ENCODE data around the gene CBLIF.
"Not testable (repeated sequence)": the region's sequence is repeated elsewhere in the genome, so short reads cannot be mapped to it uniquely, and the experiment has no call there.

Gene CBLIF

DNA sequence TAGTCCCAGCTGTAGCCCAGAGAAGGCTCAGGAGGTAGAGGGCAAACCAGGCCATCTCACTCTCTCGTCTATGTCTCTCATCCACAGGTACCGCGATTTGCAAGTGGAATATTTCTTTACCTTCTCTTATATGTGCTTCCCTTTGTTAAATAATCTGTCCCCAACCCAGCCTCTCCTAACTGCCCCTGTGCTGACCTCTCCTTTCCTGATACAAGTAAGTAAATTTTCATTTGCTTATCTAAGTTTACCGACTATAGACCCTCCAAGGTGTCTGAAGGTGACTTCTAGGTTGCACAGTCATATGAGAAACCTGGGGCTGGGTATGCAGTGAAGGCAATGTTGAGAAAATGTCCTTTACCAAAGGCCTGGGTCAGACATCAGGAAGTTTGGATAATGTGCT, at the start of gene CBLIF:
Gene CBLIF, minus strand, starts transcription at position 101 of the 400 bp plus-strand sequence. Its CDS starts 46 bp downstream, at position 55.
- no peak within 1 kb of the TSS for H3K4me3 ChIP-seq (ENCODE audit: control insufficient read depth, low read depth, low read length)
- DNase-seq (ENCODE audit: low read depth): no peak
- TF ChIP-seq, protein P1, sequence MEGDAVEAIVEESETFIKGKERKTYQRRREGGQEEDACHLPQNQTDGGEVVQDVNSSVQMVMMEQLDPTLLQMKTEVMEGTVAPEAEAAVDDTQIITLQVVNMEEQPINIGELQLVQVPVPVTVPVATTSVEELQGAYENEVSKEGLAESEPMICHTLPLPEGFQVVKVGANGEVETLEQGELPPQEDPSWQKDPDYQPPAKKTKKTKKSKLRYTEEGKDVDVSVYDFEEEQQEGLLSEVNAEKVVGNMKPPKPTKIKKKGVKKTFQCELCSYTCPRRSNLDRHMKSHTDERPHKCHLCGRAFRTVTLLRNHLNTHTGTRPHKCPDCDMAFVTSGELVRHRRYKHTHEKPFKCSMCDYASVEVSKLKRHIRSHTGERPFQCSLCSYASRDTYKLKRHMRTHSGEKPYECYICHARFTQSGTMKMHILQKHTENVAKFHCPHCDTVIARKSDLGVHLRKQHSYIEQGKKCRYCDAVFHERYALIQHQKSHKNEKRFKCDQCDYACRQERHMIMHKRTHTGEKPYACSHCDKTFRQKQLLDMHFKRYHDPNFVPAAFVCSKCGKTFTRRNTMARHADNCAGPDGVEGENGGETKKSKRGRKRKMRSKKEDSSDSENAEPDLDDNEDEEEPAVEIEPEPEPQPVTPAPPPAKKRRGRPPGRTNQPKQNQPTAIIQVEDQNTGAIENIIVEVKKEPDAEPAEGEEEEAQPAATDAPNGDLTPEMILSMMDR (conservative IDR thresholded peaks at IDR 0.05; ENCODE audit: control insufficient read depth, insufficient read depth, low read depth, low read length): no peak

DNA sequence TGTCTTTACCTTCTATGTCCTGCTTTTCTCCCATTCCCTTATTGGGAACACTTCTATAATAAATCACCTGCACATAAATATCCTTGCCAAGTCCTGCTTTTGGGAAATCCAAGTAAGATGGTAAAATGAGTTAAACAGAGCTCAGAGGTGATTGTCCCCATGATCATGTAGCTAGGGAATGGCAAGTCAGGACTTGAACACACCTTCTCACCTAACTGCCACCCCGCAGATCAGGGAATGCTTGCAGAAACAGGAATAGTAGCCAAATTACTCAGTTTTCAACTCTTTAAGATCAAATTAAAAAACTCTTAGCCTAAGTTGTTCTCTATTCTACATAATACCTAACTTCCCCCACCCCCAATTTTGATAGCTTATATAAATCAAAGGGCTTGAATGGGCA, 49.3 kb upstream of the CBLIF start:
- H3K4me3 ChIP-seq (ENCODE audit: control insufficient read depth, low read depth, low read length): no peak overlapping the region
- no peak for DNase-seq (ENCODE audit: low read depth)
- TF ChIP-seq, protein P1 (conservative IDR thresholded peaks at IDR 0.05; ENCODE audit: control insufficient read depth, insufficient read depth, low read depth, low read length): no peak

DNA sequence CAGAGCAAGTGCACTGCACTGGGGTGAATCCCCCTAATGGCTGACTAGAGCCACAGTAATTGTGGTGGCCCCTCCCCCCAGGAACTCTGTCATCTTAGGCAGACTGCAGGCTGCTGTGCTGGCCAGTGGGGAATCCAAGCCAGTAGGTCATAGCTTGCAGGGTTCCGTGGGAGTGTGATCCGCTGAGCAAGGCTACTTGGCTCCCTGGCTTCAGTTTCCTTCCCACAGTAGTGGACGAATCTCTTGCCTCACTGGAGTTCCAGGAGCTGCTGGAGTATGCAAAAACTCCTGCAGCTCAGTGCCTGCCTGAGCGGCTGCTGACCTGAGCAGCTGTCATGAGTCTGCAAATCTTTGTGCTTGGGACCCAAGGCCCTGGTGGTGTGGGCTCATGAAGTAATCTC, 46.5 kb upstream of the CBLIF start:
- no peak for DNase-seq (ENCODE audit: low read depth)
- TF ChIP-seq, protein P1 (conservative IDR thresholded peaks at IDR 0.05; ENCODE audit: control insufficient read depth, insufficient read depth, low read depth, low read length): no peak
- no peak overlapping the region for H3K4me3 ChIP-seq (ENCODE audit: control insufficient read depth, low read depth, low read length)

- not testable (repeated sequence) for DNase-seq (ENCODE audit: low read depth); H3K4me3 ChIP-seq (ENCODE audit: control insufficient read depth, low read depth, low read length)
Observed at GRCh38 chr11:59887156-59887555, 41.9 kb upstream of the CBLIF start.

DNA sequence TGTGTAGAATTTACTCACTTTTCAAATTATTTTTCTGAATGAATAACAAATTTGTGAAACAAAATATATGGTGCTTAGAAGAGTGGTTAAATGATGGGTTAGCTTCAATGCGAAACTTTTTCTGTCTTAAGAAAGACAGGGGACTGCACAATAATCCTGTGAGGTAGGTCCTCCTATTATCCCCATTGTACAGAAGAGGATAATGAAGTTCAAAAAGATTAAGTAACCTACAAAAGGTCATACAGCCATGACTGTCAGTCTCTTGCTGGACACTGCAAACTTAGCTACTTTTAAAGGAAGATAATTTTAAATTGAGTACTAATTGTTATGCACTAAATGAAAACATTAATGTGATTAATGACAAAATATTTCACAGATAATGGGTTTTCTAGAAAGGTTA, 38.3 kb upstream of the CBLIF start:
- TF ChIP-seq, protein P1 (conservative IDR thresholded peaks at IDR 0.05; ENCODE audit: control insufficient read depth, insufficient read depth, low read depth, low read length): no peak
- H3K4me3 ChIP-seq (ENCODE audit: control insufficient read depth, low read depth, low read length): no peak overlapping the region
- DNase-seq (ENCODE audit: low read depth): no peak

- DNase-seq (ENCODE audit: low read depth): no peak
- TF ChIP-seq, protein P1 (conservative IDR thresholded peaks at IDR 0.05; ENCODE audit: control insufficient read depth, insufficient read depth, low read depth, low read length): no peak
- H3K4me3 ChIP-seq (ENCODE audit: control insufficient read depth, low read depth, low read length): no peak overlapping the region
Observed at GRCh38 chr11:59879567-59879966, 34.3 kb upstream of the CBLIF start.

DNA sequence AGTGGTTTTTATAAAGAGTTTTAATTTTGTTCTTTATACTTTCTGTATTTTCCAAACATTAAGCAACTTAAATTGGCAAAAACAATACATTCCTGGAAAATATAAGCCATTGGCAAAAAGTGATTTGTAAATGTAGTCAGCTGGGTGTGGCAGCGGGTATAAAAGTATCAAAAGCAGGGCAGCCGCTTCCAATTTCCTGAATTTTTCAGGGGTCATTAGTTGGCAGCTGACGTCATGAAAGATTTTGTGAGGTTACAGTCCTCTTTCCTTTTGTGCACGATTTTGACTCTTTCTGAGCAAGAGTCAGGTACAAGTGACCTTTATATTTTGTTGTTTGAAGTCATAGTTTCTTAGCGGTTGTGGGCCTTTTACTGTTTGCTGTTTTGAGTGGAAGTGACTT, 33.3 kb upstream of the CBLIF start, which contains the start of gene OOSP3:
Gene OOSP3, plus strand, starts transcription at position 208 of the 400 bp plus-strand sequence. Its CDS starts 27 bp downstream, at position 235.
- TF ChIP-seq, protein P1 (conservative IDR thresholded peaks at IDR 0.05; ENCODE audit: control insufficient read depth, insufficient read depth, low read depth, low read length): no peak
- no peak for DNase-seq (ENCODE audit: low read depth)
- H3K4me3 ChIP-seq (ENCODE audit: control insufficient read depth, low read depth, low read length): no peak within 1 kb of the TSS

Measured in fibroblast of mammary gland (primary cell).